ENCODE data around the gene COPS4.

Gene COPS4

GRCh38 chr4:83121246-83121645 lies 86.3 kb downstream of the COPS4 start:
- no peak overlapping the region for H3K27ac ChIP-seq (ENCODE audit: low read length)
- no CpG with 5 or more reads among the region's 5 CpGs for WGBS (ENCODE audit: insufficient coverage, insufficient read length)
- no peaks in the 10 kb centered on the region for H3K27me3 ChIP-seq (ENCODE audit: control insufficient read depth, insufficient read depth, low read length)

GRCh38 chr4:83124111-83124780 lies 89.3 kb downstream of the COPS4 start:
- no peak for DNase-seq (ENCODE audit: low read depth, low spot score)
- Histone ChIP-seq H3K27ac (ENCODE audit: low read length) (no peak overlapping the region), H3K27me3 (ENCODE audit: control insufficient read depth, insufficient read depth, low read length) (no peaks in the 10 kb centered on the region), H3K36me3 (ENCODE audit: control insufficient read depth, insufficient read depth, low read length) (no peaks in the 10 kb centered on the region), H3K9me3 (ENCODE audit: control insufficient read depth, insufficient read depth, low read length) (no peaks in the 10 kb centered on the region), H3K4me3 (ENCODE audit: low read length) (no peak overlapping the region), H3K4me1 (ENCODE audit: control insufficient read depth, insufficient read depth, low read length) (no peaks in the 10 kb centered on the region)
- no CpG with 5 or more reads among the region's 10 CpGs for WGBS (ENCODE audit: insufficient coverage, insufficient read length)

More at GRCh38 chr4:83121246-83121645, 86.3 kb downstream of the COPS4 start:
- Histone ChIP-seq H3K4me3 (ENCODE audit: low read length) (no peak overlapping the region), H3K9me3 (ENCODE audit: control insufficient read depth, insufficient read depth, low read length) (no peaks in the 10 kb centered on the region), H3K4me1 (ENCODE audit: control insufficient read depth, insufficient read depth, low read length) (no peaks in the 10 kb centered on the region), H3K36me3 (ENCODE audit: control insufficient read depth, insufficient read depth, low read length) (no peaks in the 10 kb centered on the region)
- DNase-seq (ENCODE audit: low read depth, low spot score) = no peak
